Measurements from ENCODE around the gene DLST.

The DLST gene

GRCh38 chr14:74952180-74952665 lies 70.5 kb downstream of the DLST start:
- DNase-seq (ENCODE audit: extremely low read depth in 1 of 2, low read depth in 1 of 2): no peak

GRCh38 chr14:74952697-74953484 lies 71.2 kb downstream of the DLST start:
- DNase-seq (ENCODE audit: extremely low read depth in 1 of 2, low read depth in 1 of 2): no peak

Data from stimulated activated CD8-positive, alpha-beta memory T cell treated with anti-CD3 and anti-CD28 coated beads, Interleukin-7, amount 100 ng/mL, for 48 hours (primary cell).